ENCODE data around the gene GALNT2. TPM values are rescaled to one million over a fixed set of nuclear protein-coding genes. Genes with fewer than 3 reads are reported as not detected.

GALNT2 gene
- total and polyA plus RNA-seq, 2 of the 13 experiments (the other 11 are each of a cell fraction or from before 2014, with no cell fraction given): 39.3 to 39.6 TPM

- TF ChIP-seq ZSCAN12 (CRISPR knock-in tag; IDR thresholded peaks at IDR 0.05): no peak
- TF ChIP-seq PTBP1 (IDR thresholded peaks at IDR 0.05; ENCODE audit: low read depth, low read length, poor library complexity, severe bottlenecking): no peak
- TF ChIP-seq, protein P1, sequence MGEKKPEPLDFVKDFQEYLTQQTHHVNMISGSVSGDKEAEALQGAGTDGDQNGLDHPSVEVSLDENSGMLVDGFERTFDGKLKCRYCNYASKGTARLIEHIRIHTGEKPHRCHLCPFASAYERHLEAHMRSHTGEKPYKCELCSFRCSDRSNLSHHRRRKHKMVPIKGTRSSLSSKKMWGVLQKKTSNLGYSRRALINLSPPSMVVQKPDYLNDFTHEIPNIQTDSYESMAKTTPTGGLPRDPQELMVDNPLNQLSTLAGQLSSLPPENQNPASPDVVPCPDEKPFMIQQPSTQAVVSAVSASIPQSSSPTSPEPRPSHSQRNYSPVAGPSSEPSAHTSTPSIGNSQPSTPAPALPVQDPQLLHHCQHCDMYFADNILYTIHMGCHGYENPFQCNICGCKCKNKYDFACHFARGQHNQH (CRISPR knock-in tag; IDR thresholded peaks at IDR 0.05): no peak
- TF ChIP-seq FOXK2 (IDR thresholded peaks at IDR 0.05): no peak
- peak; percentile 50; the same call in 1 of the 2 replicates for TF ChIP-seq SAP130 (CRISPR knock-in tag; IDR thresholded peaks at IDR 0.05; ENCODE audit: low read depth)
- TF ChIP-seq, protein P2, sequence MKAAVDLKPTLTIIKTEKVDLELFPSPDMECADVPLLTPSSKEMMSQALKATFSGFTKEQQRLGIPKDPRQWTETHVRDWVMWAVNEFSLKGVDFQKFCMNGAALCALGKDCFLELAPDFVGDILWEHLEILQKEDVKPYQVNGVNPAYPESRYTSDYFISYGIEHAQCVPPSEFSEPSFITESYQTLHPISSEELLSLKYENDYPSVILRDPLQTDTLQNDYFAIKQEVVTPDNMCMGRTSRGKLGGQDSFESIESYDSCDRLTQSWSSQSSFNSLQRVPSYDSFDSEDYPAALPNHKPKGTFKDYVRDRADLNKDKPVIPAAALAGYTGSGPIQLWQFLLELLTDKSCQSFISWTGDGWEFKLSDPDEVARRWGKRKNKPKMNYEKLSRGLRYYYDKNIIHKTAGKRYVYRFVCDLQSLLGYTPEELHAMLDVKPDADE (CRISPR knock-in tag; IDR thresholded peaks at IDR 0.05): no peak
- TF ChIP-seq ARID2 (CRISPR knock-in tag; IDR thresholded peaks at IDR 0.05; ENCODE audit: borderline replicate concordance): no peak
- no peak for TF ChIP-seq ETV6 (CRISPR knock-in tag; conservative IDR thresholded peaks at IDR 0.05)
- TF ChIP-seq PHF5A (CRISPR knock-in tag; IDR thresholded peaks at IDR 0.05; ENCODE audit: low read depth, unreplicated experiment): no peak
- no peak for TF ChIP-seq ZNF296 (CRISPR knock-in tag; conservative IDR thresholded peaks at IDR 0.05)
- TF ChIP-seq IRX3 (CRISPR knock-in tag; IDR thresholded peaks at IDR 0.05; ENCODE audit: borderline replicate concordance, low read depth): no peak
- TF ChIP-seq AHR (CRISPR knock-in tag; IDR thresholded peaks at IDR 0.05): no peak
- no peak for TF ChIP-seq TP53 (CRISPR knock-in tag; conservative IDR thresholded peaks at IDR 0.05)
- no peak for TF ChIP-seq PRMT3 (CRISPR knock-in tag; IDR thresholded peaks at IDR 0.05; ENCODE audit: borderline replicate concordance, low read depth)
- peak; percentile 29 for TF ChIP-seq PHF21A (CRISPR knock-in tag; IDR thresholded peaks at IDR 0.05)
- peak; percentile 92 for TF ChIP-seq SP5 (CRISPR knock-in tag; IDR thresholded peaks at IDR 0.05; ENCODE audit: borderline replicate concordance, low read depth)
- no peak for TF ChIP-seq HNRNPL (IDR thresholded peaks at IDR 0.05; ENCODE audit: low read depth, low read length)
- TF ChIP-seq DNMT1 (CRISPR knock-in tag; IDR thresholded peaks at IDR 0.05): no peak
- no peak for TF ChIP-seq SMYD3 (CRISPR knock-in tag; IDR thresholded peaks at IDR 0.05)
- peak; percentile 52 for TF ChIP-seq ZNF687 (CRISPR knock-in tag; IDR thresholded peaks at IDR 0.05)
- TF ChIP-seq CENPT (CRISPR knock-in tag; IDR thresholded peaks at IDR 0.05; ENCODE audit: low read depth): no peak
- no peak for TF ChIP-seq HNRNPLL (IDR thresholded peaks at IDR 0.05; ENCODE audit: low read depth, low read length, poor library complexity, severe bottlenecking)
- no peak for TF ChIP-seq CBX5 (CRISPR knock-in tag; IDR thresholded peaks at IDR 0.05; ENCODE audit: borderline replicate concordance)
Observed at GRCh38 chr1:230157420-230158390, 90.7 kb downstream of the GALNT2 start (continued).

Measured in HepG2 (cell line).